Effector memory CD4-positive, alpha-beta T cell (primary cell): ENCODE results near the gene NCOR2.

Experiments used
- DNase-seq, 3 donors: peaks; one replicate each; pipeline ENCODE4 v3.0.0-alpha.2; 2020
- H3K27ac ChIP-seq: 2 replicates; pipeline ENCODE4 v1.7.0; 2013; ENCODE audit warnings: mild to moderate bottlenecking, low read length, moderate library complexity; ENCODE audit not compliant: insufficient read depth, poor library complexity, severe bottlenecking
- H3K27me3 ChIP-seq: replicated peaks from 2 replicates; pipeline ENCODE4 v1.7.0; 2013; ENCODE audit warnings: mild to moderate bottlenecking, low read length; ENCODE audit not compliant: insufficient read depth, control insufficient read depth, poor library complexity, severe bottlenecking
- H3K36me3 ChIP-seq: 2 replicates; pipeline ENCODE4 v1.7.0; 2013; ENCODE audit warnings: mild to moderate bottlenecking, low read length, moderate library complexity; ENCODE audit not compliant: control insufficient read depth, insufficient read depth
- H3K4me1 ChIP-seq: 2 replicates; pipeline ENCODE4 v1.7.0; 2013; ENCODE audit warnings: low read length, mild to moderate bottlenecking; ENCODE audit not compliant: control insufficient read depth, insufficient read depth, poor library complexity, severe bottlenecking
- H3K4me3 ChIP-seq: 2 replicates; pipeline ENCODE4 v1.7.0; 2013; ENCODE audit warnings: low read length, low read depth, mild to moderate bottlenecking; ENCODE audit not compliant: insufficient read depth, poor library complexity, severe bottlenecking
- H3K9me3 ChIP-seq: 2 replicates; pipeline ENCODE4 v1.7.0; 2013; ENCODE audit warnings: mild to moderate bottlenecking, low read length, moderate library complexity; ENCODE audit not compliant: control insufficient read depth

NCOR2 gene

GRCh38 chr12:124609041-124609989, 41.9 kb upstream of the NCOR2 start:
- H3K4me3 ChIP-seq, result peak overlapping the region; percentile 16

GRCh38 chr12:124608450-124608870, 41.0 kb upstream of the NCOR2 start:
- Histone ChIP-seq H3K9me3 (no peaks in the 10 kb centered on the region), H3K27ac (no peak overlapping the region), H3K36me3 (no peaks in the 10 kb centered on the region), H3K4me1 (peaks cover 21% of the 10 kb centered on the region), H3K4me3 (peak overlapping the region; percentile 16), H3K27me3 (no peaks in the 10 kb centered on the region)
- DNase-seq, result no peak

More at GRCh38 chr12:124609041-124609989, 41.9 kb upstream of the NCOR2 start:
- no peaks in the 10 kb centered on the region for H3K27me3 ChIP-seq
- H3K9me3 ChIP-seq, result no peaks in the 10 kb centered on the region
- H3K27ac ChIP-seq, result no peak overlapping the region
- peaks cover 21% of the 10 kb centered on the region for H3K4me1 ChIP-seq
- H3K36me3 ChIP-seq, result no peaks in the 10 kb centered on the region
- DNase-seq, result peak; percentile 74 to 82 (median 81)

- Histone ChIP-seq H3K27ac (no peak overlapping the region), H3K9me3 (no peaks in the 10 kb centered on the region), H3K36me3 (no peaks in the 10 kb centered on the region), H3K27me3 (no peaks in the 10 kb centered on the region), H3K4me1 (peaks cover 21% of the 10 kb centered on the region), H3K4me3 (no peak overlapping the region)
- DNase-seq, result no peak
Measured at GRCh38 chr12:124607681-124608425, 40.4 kb upstream of the NCOR2 start.

GRCh38 chr12:124605883-124606774, 38.7 kb upstream of the NCOR2 start:
- Histone ChIP-seq H3K4me1 (peaks cover 21% of the 10 kb centered on the region), H3K27ac (no peak overlapping the region), H3K9me3 (no peaks in the 10 kb centered on the region), H3K4me3 (no peak overlapping the region), H3K27me3 (no peaks in the 10 kb centered on the region), H3K36me3 (no peaks in the 10 kb centered on the region)
- DNase-seq, result no peak

GRCh38 chr12:124605150-124605882, 37.9 kb upstream of the NCOR2 start:
- Histone ChIP-seq H3K36me3 (no peaks in the 10 kb centered on the region), H3K9me3 (no peaks in the 10 kb centered on the region), H3K27ac (no peak overlapping the region), H3K4me1 (peaks cover 20% of the 10 kb centered on the region), H3K27me3 (no peaks in the 10 kb centered on the region), H3K4me3 (no peak overlapping the region)
- no peak for DNase-seq

GRCh38 chr12:124604264-124604680, 36.9 kb upstream of the NCOR2 start:
- no peak overlapping the region for H3K4me3 ChIP-seq
- no peak for DNase-seq
- peaks cover 10% of the 10 kb centered on the region for H3K4me1 ChIP-seq

GRCh38 chr12:124603831-124604251, 36.4 kb upstream of the NCOR2 start:
- peaks cover 8% of the 10 kb centered on the region for H3K4me1 ChIP-seq
- no peaks in the 10 kb centered on the region for H3K36me3 ChIP-seq

More at GRCh38 chr12:124604264-124604680, 36.9 kb upstream of the NCOR2 start:
- Histone ChIP-seq H3K9me3 (no peaks in the 10 kb centered on the region), H3K27ac (no peak overlapping the region), H3K27me3 (no peaks in the 10 kb centered on the region), H3K36me3 (no peaks in the 10 kb centered on the region)

GRCh38 chr12:124603100-124603541, 35.7 kb upstream of the NCOR2 start:
- H3K27ac ChIP-seq, result no peak overlapping the region
- peaks cover under 1% of the 10 kb centered on the region for H3K4me1 ChIP-seq
- H3K4me3 ChIP-seq, result no peak overlapping the region
- no peaks in the 10 kb centered on the region for H3K9me3 ChIP-seq
- H3K36me3 ChIP-seq, result no peaks in the 10 kb centered on the region
- no peak for DNase-seq
- H3K27me3 ChIP-seq, result no peaks in the 10 kb centered on the region

More at GRCh38 chr12:124603831-124604251, 36.4 kb upstream of the NCOR2 start:
- no peaks in the 10 kb centered on the region for H3K9me3 ChIP-seq
- no peak overlapping the region for H3K27ac ChIP-seq
- no peak for DNase-seq
- H3K4me3 ChIP-seq, result no peak overlapping the region
- no peaks in the 10 kb centered on the region for H3K27me3 ChIP-seq

- DNase-seq, result no peak
- no peaks in the 10 kb centered on the region for H3K4me1 ChIP-seq
Measured at GRCh38 chr12:124601706-124602105, 34.3 kb upstream of the NCOR2 start.

More at GRCh38 chr12:124601706-124602105, 34.3 kb upstream of the NCOR2 start:
- Histone ChIP-seq H3K9me3 (no peaks in the 10 kb centered on the region), H3K36me3 (no peaks in the 10 kb centered on the region), H3K27me3 (no peaks in the 10 kb centered on the region), H3K27ac (no peak overlapping the region), H3K4me3 (no peak overlapping the region)
